ENCODE results near the gene SH3RF3.

SH3RF3 gene

GRCh38 chr2:109292386-109292785, 163.4 kb downstream of the SH3RF3 start:
- DNase-seq = no peak

GRCh38 chr2:109293663-109294062, 164.7 kb downstream of the SH3RF3 start:
- no peak for DNase-seq

- DNase-seq = no peak
These were observed 165.5 kb downstream of the SH3RF3 start for GRCh38 chr2:109294523-109294922.

- no peak for DNase-seq
These were observed 166.2 kb downstream of the SH3RF3 start for GRCh38 chr2:109295070-109295780.

DNA sequence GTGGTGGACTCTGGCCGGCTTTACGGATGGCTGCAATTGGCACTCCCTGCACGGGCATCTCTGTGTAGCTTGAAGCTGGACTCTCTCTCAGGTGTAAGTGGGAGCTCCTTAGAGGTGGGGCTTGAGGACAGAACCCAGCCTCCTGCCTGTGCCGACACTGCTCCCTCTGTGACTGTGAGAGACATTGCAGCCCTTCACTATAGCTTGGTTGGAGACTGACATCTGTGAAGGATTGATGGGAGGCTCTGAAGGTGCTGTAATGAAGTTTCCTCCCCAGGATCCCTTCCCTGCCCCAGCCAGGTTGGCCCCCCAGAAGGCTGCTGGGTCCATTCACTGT, 166.7 kb downstream of the SH3RF3 start:
- no peak for DNase-seq

DNA sequence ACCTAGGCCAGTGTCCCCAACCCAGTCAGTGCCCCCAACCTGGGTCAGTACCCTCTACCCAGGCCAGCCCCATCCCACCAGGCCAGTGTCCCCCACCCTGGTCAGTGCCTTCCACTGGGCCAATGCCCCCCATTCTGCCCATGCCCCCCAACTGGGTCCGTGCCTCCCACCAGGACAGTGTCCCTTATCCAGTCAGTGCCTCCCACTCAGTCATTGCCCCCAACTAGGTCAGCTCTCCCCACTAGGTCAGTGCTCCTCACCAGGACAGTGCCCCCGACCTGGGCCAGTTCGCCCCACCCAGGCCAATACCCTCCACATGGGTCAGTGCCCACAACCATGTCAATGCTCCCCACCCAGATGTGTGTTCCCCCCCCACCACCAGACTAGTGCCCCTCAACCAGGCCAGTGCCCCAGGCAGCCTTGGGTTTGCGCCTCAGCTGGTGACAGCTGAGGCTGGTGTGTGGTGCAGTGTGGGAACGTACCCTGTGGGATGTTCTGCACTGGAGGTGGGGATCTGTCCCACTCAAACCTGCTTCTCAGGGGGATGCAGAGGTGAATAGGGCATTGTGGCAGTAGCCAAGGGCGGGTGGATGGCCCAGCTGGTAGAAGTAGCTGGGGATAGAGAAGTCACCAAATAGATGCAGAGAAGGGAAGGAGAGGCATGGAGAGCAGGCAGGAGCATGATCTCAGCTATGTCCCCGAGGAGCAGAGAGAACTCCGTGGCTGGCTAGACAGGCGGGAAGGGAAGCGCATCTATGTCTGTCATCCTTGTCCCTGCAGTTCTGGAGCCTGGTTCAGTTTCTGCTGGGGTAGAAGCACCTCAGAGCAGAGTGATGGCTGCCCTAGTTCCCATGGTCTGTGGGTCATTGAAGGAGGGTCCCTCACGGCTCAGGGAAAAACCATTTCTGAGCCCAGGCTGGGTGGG, 168.8 kb downstream of the SH3RF3 start:
- no peak for DNase-seq

- DNase-seq = no peak
These were observed 169.8 kb downstream of the SH3RF3 start for GRCh38 chr2:109298851-109299250.

GRCh38 chr2:109299536-109299935, 170.5 kb downstream of the SH3RF3 start:
- DNase-seq = no peak

GRCh38 chr2:109300582-109300981, 171.6 kb downstream of the SH3RF3 start:
- DNase-seq = no peak

- DNase-seq = no peak
These were observed 172.7 kb downstream of the SH3RF3 start for GRCh38 chr2:109301746-109302145.

DNA sequence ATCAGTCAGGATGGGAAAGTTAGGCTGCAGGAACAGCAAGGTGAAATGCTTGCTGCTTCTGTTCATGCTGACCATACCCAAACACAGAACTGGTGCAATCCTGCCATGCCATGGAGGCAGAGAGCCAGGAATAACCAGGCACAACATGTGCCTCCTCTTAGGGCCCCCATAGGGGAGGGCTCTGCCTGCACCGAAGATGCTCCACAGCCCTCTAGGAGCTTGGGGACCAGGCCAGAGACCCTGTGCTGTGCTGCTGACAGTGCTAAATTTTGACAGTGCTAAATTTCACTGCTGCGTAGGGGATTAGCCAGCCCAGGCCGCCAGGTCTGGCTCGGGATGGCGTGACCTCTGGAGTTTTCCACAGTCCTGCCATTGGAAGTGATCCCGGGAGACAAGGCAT, 173.3 kb downstream of the SH3RF3 start:
- DNase-seq = no peak

DNA sequence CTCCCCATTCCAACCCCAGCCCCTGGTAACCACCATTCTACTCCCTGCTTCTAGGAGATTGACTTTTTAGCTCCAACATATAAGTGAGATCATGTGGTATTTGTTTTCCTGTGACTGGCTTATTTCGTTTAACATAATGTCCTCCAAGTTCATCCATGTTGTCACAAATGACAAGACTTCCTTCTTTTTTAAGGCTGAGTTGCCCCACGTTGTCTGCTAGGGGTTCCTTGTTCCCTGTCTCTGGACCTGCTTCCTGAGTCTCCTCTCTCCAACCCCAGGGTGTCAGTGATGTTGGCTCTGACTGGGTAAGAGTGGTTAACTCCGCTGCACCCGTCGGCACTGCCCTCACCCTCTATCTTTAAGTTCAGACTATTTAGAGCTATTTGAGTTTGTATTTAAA, 175.2 kb downstream of the SH3RF3 start:
- DNase-seq = no peak

- no peak for DNase-seq
These were observed 175.9 kb downstream of the SH3RF3 start for GRCh38 chr2:109304731-109305470.

DNA sequence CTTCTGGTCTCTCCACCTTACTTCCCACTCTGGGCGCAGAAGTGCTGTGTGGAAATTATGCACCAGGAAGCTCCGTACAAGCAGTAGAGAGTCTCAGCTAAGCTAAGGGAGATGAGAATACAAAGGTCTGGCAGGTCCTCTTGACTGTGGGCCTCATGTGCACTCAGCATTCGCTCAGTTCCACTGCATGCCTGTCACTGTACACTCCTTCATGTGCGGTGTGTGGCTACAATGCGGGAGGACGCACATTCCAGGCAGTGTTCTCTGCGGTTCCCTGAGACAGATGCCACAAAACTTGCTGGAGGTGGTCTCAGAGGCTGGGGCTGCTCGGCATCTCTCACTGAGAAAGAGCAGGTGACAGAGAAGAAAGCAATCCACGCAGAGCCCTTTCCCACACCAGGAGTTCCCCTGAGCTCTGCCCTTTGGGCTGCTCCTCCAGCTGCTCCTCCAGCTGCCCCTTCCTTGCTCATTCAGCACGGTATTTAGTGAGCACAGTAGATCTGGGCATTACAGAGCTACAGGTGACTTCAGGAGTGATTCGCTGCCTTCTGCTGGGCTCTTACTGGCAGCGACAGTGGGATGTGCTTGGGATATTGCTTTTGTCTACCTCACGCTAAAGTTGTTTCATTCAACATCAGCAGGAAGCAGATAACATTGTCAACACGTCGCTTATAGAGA, 176.6 kb downstream of the SH3RF3 start:
- no peak for DNase-seq

DNA sequence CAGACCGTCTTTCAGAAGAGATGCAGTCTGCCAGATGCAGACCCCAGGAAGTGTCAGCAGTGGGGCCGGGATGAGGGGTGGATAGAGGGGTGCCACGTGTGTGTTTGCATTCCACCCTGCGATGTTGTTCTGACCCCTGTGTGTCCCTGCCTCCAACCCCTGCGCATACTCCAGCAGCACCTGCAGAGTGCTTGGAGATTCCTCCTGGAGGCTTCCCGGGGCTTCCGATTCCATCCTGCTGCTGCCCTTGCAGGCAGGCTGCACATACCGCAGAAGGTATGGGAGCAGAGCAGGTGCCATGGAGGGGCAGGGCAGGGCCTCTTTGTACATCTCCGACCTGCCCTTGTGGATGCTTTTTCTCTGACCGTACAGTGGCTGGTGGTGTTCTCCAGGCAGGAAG, 177.2 kb downstream of the SH3RF3 start:
- no peak for DNase-seq

- no peak for DNase-seq
These were observed 182.8 kb downstream of the SH3RF3 start for GRCh38 chr2:109311771-109312170.

DNA sequence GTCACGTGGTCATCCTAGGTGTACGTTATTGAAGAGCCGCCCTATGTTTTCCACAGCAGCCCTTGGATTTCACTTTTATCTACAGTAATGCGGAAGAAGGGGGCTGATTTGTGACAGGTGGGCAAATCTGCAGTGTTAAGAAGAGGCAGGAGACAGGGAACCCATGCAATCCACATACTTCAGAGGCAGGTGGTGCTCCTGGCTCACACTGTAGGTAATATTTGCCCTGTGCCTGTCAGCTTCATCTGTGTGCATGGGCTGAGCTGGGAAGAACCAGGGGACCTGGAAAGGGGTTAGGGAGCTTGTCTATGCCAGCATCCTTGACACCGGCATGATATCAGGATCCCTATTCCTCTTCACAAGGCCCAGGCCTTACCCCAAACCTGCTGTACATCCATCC, 183.9 kb downstream of the SH3RF3 start:
- no peak for DNase-seq

GRCh38 chr2:109313343-109313742, 184.3 kb downstream of the SH3RF3 start:
- no peak for DNase-seq

GRCh38 chr2:109316091-109316490, 187.1 kb downstream of the SH3RF3 start:
- DNase-seq = no peak

GRCh38 chr2:109317471-109318095, 188.6 kb downstream of the SH3RF3 start:
- DNase-seq = no peak

DNA sequence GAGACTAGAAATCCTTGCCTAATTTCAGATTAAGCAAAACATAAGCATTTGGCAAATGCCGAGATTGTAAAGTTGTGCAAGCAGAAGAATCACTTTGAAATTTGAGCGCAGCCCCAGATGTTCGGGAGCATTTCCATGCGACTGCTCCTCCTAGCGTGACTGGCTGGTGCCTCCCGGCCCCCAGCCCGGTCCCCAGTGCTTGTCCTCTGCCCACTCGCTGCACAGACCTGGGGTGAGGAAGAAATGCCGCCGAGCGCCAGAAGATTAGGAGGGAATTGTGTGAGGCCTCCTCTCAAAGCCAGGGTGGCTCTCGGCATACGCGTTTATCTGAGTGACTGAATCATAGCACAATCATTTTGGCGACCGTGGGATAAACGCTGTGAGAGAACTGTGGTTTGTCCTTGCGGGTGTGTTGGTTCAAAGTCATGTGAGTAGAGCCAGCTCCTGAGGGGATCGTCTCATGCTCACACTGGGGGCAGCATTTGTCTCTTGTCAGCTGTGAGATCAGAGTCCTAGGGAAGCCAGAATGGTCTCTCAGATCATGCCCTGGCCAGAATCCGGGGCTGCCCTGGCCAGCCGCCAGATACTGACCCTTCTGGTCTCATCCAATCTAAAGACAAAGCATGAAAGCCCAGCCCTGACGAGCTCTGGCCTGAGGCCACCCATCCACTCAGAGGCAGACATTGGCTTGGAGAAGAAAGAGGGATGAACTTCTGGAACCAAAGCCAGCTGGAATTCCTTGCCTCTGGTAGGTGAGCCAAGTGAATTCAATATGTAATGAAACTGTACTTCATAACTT, 189.3 kb downstream of the SH3RF3 start:
- DNase-seq = no peak

GRCh38 chr2:109318949-109319342, 189.9 kb downstream of the SH3RF3 start:
- no peak for DNase-seq

Data from NCI-H748 treated with DMSO at 0.1 percent for 48 hours (cell line).